Lung (tissue), 12 donors: Measurements from ENCODE around the gene KLHL21. TPM values are rescaled to one million over a fixed set of nuclear protein-coding genes. Genes with fewer than 3 reads are reported as not detected.

ENCODE experiments used
- ATAC-seq: fragments of 200-7000 bp; cut with Tn5 transposase; one replicate; pipeline ENCODE4 v1.9.1; 2020; ENCODE audit warnings: moderate number of reproducible peaks; ENCODE audit not compliant: insufficient read depth, low FRiP score
- DNase-seq, 3 donors: peaks; one replicate each; pipeline ENCODE4 v3.0.0-alpha.2; 2013 to 2017
- H3K27ac ChIP-seq, 2 donors: one replicate each; pipeline ENCODE4 v1.5.1; 2013; ENCODE audit warnings: mild to moderate bottlenecking in 2 of 2, moderate library complexity in 2 of 2, control low read depth in 1 of 2, inconsistent platforms in 1 of 2, low read depth in 1 of 2, low read length in 1 of 2
- H3K27me3 ChIP-seq, 3 donors: one replicate each; pipeline ENCODE4 v1.5.1; 2013; ENCODE audit warnings: low read length in 2 of 3; ENCODE audit not compliant: control insufficient read depth in 3 of 3, insufficient read depth in 3 of 3
- H3K36me3 ChIP-seq, 4 donors: one replicate each; pipeline ENCODE4 v1.5.1; 2013; ENCODE audit warnings: low read length in 4 of 4, mild to moderate bottlenecking in 1 of 4, moderate library complexity in 1 of 4; ENCODE audit not compliant: control insufficient read depth in 4 of 4, insufficient read depth in 4 of 4
- H3K4me1 ChIP-seq, 5 donors: one replicate each; pipeline ENCODE4 v1.5.1; 2013; ENCODE audit warnings: low read length in 5 of 5, mild to moderate bottlenecking in 2 of 5, moderate library complexity in 1 of 5; ENCODE audit not compliant: control insufficient read depth in 5 of 5, insufficient read depth in 5 of 5
- H3K4me3 ChIP-seq: one replicate; pipeline ENCODE4 v1.5.1; 2013; ENCODE audit warnings: mild to moderate bottlenecking, control low read depth, moderate library complexity
- H3K9ac ChIP-seq, 2 donors: one replicate each; pipeline ENCODE4 v1.5.1; 2013; ENCODE audit warnings: low read length in 2 of 2, control low read depth in 1 of 2; ENCODE audit not compliant: insufficient read depth in 1 of 2
- H3K9me3 ChIP-seq, 4 donors: one replicate each; pipeline ENCODE4 v1.5.1; 2013; ENCODE audit warnings: low read length in 3 of 4, mild to moderate bottlenecking in 1 of 4, moderate library complexity in 1 of 4; ENCODE audit not compliant: control insufficient read depth in 4 of 4, insufficient read depth in 3 of 4
- CTCF ChIP-seq: IDR thresholded peaks from 2 replicates; pipeline ENCODE4 v1.5.1; 2012; ENCODE audit warnings: mild to moderate bottlenecking; ENCODE audit errors: control extremely low read depth, extremely low read depth
- WGBS, 2 donors: extraction: QIAGEN DNeasy Blood & Tissue Kit; methylation state at CpG; one replicate each; pipeline ENCODE4 v1.1.7; 2013; 5-methylcytosine and 5-hydroxymethylcytosine counted together
- polyA plus RNA-seq, 2 donors: library from polyadenylated mRNA; stranded (reverse); fragments of 200-250 nt; gene quantifications; one replicate each; pipeline ENCODE4 v1.2.1, GENCODE V29; 2013
- total RNA-seq, 2 donors: library from RNA; depleted of rRNA in 1 of 2; stranded (reverse); fragments of >200 nt in 1 of 2; gene quantifications; one replicate each; pipeline ENCODE4 v1.2.1, GENCODE V29; 2014 to 2021
- donor health status: control.
- donor health status: control.
- donor health status: Bipolar disorder and iron deficiency.
- donor health status: healthy.
- donor health status: DM: yes; HTN: yes; CAD: no.

The KLHL21 gene
- total and polyA plus RNA-seq, 4 donors = 9.2 to 31.3 (median 19.7) TPM

GRCh38 chr1:6547301-6547700, 55.4 kb downstream of the KLHL21 start:
- Histone ChIP-seq H3K4me3 (no peak overlapping the region), H3K4me1 (peaks cover 0 to 1% (median 0%) of the 10 kb centered on the region in 5 donors), H3K27ac (peak overlapping the region in 1 of 2 donors; percentile 11), H3K27me3 (no peaks in the 10 kb centered on the region), H3K36me3 (peaks cover 17 to 44% (median 28%) of the 10 kb centered on the region in 4 donors), H3K9ac (no peak overlapping the region), H3K9me3 (no peaks in the 10 kb centered on the region)
- WGBS, 2 donors = 67 to 71% methylated on average over 4 of the region's 4 CpGs
- TF ChIP-seq CTCF = no peak
- ATAC-seq = no peak
- DNase-seq = no peak

GRCh38 chr1:6546326-6546725, 56.3 kb downstream of the KLHL21 start:
- ATAC-seq (no peak), DNase-seq (peak in 1 of 3 donors; percentile 6)
- H3K4me1 ChIP-seq = peaks cover 0 to 1% (median 0%) of the 10 kb centered on the region in 5 donors
- no peak overlapping the region for H3K9ac ChIP-seq
- peak overlapping the region; percentile 1 to 6 for H3K27ac ChIP-seq
- H3K4me3 ChIP-seq = no peak overlapping the region
- H3K27me3 ChIP-seq = no peaks in the 10 kb centered on the region
- no peaks in the 10 kb centered on the region for H3K9me3 ChIP-seq
- peaks cover 17 to 44% (median 29%) of the 10 kb centered on the region in 4 donors for H3K36me3 ChIP-seq
- WGBS, 2 donors = 61 to 68% methylated on average over 5 of the region's 5 CpGs
- TF ChIP-seq CTCF = no peak

GRCh38 chr1:6545276-6546112, 57.2 kb downstream of the KLHL21 start:
- no peak overlapping the region for H3K9ac ChIP-seq
- H3K4me3 ChIP-seq = no peak overlapping the region
- 61 to 77% methylated on average over 10 of the region's 10 CpGs for WGBS, 2 donors
- TF ChIP-seq CTCF = no peak
- no peaks in the 10 kb centered on the region for H3K9me3 ChIP-seq
- DNase-seq (no peak), ATAC-seq (no peak)
- H3K27me3 ChIP-seq = no peaks in the 10 kb centered on the region
- peaks cover 0 to 1% (median 0%) of the 10 kb centered on the region in 5 donors for H3K4me1 ChIP-seq
- peak overlapping the region in 1 of 2 donors; percentile 45 for H3K27ac ChIP-seq
- H3K36me3 ChIP-seq = peaks cover 17 to 43% (median 28%) of the 10 kb centered on the region in 4 donors
